ENCODE measurements around the gene MED13L. TPM values are rescaled to one million over a fixed set of nuclear protein-coding genes. Genes with fewer than 3 reads are reported as not detected.

Gene MED13L
- total RNA-seq, 1 experiment from 2014 or later = 89.0 TPM

GRCh38 chr12:116266168-116266601, 11.3 kb downstream of the MED13L start:
- no TSS peak for BruUV-seq (replicated peaks)
- no peak overlapping the region for H3K27ac Mint-ChIP-seq (ENCODE audit: unreplicated experiment)
- CTCF ChIA-PET = no interaction called here
- no peaks in the 10 kb centered on the region for H3K27me3 Mint-ChIP-seq (ENCODE audit: unreplicated experiment)
- DNase-seq = no peak
- H3K9me3 Mint-ChIP-seq (ENCODE audit: low read depth, unreplicated experiment) = no peaks in the 10 kb centered on the region
- H3K4me1 Mint-ChIP-seq (ENCODE audit: low read depth, unreplicated experiment) = peaks cover 9% of the 10 kb centered on the region
- intact Hi-C loops (cut with micrococcal nuclease; ENCODE audit: unreplicated experiment) = no loop called here
- TF ChIP-seq, protein P1, sequence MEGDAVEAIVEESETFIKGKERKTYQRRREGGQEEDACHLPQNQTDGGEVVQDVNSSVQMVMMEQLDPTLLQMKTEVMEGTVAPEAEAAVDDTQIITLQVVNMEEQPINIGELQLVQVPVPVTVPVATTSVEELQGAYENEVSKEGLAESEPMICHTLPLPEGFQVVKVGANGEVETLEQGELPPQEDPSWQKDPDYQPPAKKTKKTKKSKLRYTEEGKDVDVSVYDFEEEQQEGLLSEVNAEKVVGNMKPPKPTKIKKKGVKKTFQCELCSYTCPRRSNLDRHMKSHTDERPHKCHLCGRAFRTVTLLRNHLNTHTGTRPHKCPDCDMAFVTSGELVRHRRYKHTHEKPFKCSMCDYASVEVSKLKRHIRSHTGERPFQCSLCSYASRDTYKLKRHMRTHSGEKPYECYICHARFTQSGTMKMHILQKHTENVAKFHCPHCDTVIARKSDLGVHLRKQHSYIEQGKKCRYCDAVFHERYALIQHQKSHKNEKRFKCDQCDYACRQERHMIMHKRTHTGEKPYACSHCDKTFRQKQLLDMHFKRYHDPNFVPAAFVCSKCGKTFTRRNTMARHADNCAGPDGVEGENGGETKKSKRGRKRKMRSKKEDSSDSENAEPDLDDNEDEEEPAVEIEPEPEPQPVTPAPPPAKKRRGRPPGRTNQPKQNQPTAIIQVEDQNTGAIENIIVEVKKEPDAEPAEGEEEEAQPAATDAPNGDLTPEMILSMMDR (IDR thresholded peaks at IDR 0.05; ENCODE audit: unreplicated experiment) = no peak
- no peak overlapping the region for H3K4me3 Mint-ChIP-seq (ENCODE audit: low read depth, unreplicated experiment)
- H3K36me3 Mint-ChIP-seq (ENCODE audit: insufficient read depth, unreplicated experiment) = no peaks in the 10 kb centered on the region

GRCh38 chr12:116265351-116266147, 11.9 kb downstream of the MED13L start:
- TF ChIP-seq, protein P1 (IDR thresholded peaks at IDR 0.05; ENCODE audit: unreplicated experiment) = no peak
- intact Hi-C loops (cut with micrococcal nuclease; ENCODE audit: unreplicated experiment) = no loop called here
- CTCF ChIA-PET = no interaction called here
- Mint-ChIP-seq H3K4me3 (ENCODE audit: low read depth, unreplicated experiment) (no peak overlapping the region), H3K27me3 (ENCODE audit: unreplicated experiment) (no peaks in the 10 kb centered on the region), H3K36me3 (ENCODE audit: insufficient read depth, unreplicated experiment) (no peaks in the 10 kb centered on the region), H3K9me3 (ENCODE audit: low read depth, unreplicated experiment) (no peaks in the 10 kb centered on the region), H3K4me1 (ENCODE audit: low read depth, unreplicated experiment) (peaks cover 9% of the 10 kb centered on the region), H3K27ac (ENCODE audit: unreplicated experiment) (no peak overlapping the region)
- no peak for DNase-seq
- no TSS peak for BruUV-seq (replicated peaks)

GRCh38 chr12:116264525-116265070, 12.9 kb downstream of the MED13L start:
- TF ChIP-seq, protein P1 (IDR thresholded peaks at IDR 0.05; ENCODE audit: unreplicated experiment) = no peak
- H3K36me3 Mint-ChIP-seq (ENCODE audit: insufficient read depth, unreplicated experiment) = no peaks in the 10 kb centered on the region

GRCh38 chr12:116263844-116264243, 13.6 kb downstream of the MED13L start:
- Mint-ChIP-seq H3K27ac (ENCODE audit: unreplicated experiment) (no peak overlapping the region), H3K4me1 (ENCODE audit: low read depth, unreplicated experiment) (peaks cover 9% of the 10 kb centered on the region), H3K4me3 (ENCODE audit: low read depth, unreplicated experiment) (no peak overlapping the region), H3K9me3 (ENCODE audit: low read depth, unreplicated experiment) (no peaks in the 10 kb centered on the region), H3K27me3 (ENCODE audit: unreplicated experiment) (no peaks in the 10 kb centered on the region), H3K36me3 (ENCODE audit: insufficient read depth, unreplicated experiment) (no peaks in the 10 kb centered on the region)
- CTCF ChIA-PET = no interaction called here
- TF ChIP-seq, protein P1 (IDR thresholded peaks at IDR 0.05; ENCODE audit: unreplicated experiment) = no peak
- no peak for DNase-seq
- intact Hi-C loops (cut with micrococcal nuclease; ENCODE audit: unreplicated experiment) = no loop called here
- no TSS peak for BruUV-seq (replicated peaks)

More at GRCh38 chr12:116264525-116265070, 12.9 kb downstream of the MED13L start:
- H3K4me3 Mint-ChIP-seq (ENCODE audit: low read depth, unreplicated experiment) = no peak overlapping the region
- CTCF ChIA-PET = no interaction called here
- H3K27ac Mint-ChIP-seq (ENCODE audit: unreplicated experiment) = no peak overlapping the region
- no peak for DNase-seq
- intact Hi-C loops (cut with micrococcal nuclease; ENCODE audit: unreplicated experiment) = no loop called here
- H3K4me1 Mint-ChIP-seq (ENCODE audit: low read depth, unreplicated experiment) = peaks cover 9% of the 10 kb centered on the region
- no peaks in the 10 kb centered on the region for H3K27me3 Mint-ChIP-seq (ENCODE audit: unreplicated experiment)
- no peaks in the 10 kb centered on the region for H3K9me3 Mint-ChIP-seq (ENCODE audit: low read depth, unreplicated experiment)
- BruUV-seq (replicated peaks) = no TSS peak
